CD14-positive monocyte (primary cell): ENCODE measurements around the gene MEI4. TPM values are rescaled to one million over a fixed set of nuclear protein-coding genes. Genes with fewer than 3 reads are reported as not detected.

Experiments used
- DNase-seq, 3 donors: peaks; one replicate each; pipeline ENCODE4 v3.0.0-alpha.2; 2011 to 2022
- H2AFZ ChIP-seq: 2 replicates; pipeline ENCODE4 v1.6.0; 2012; ENCODE audit warnings: mild to moderate bottlenecking, low read depth, low read length, inconsistent platforms; ENCODE audit not compliant: insufficient read depth, poor library complexity, severe bottlenecking
- H3K27ac ChIP-seq, 2 donors: 1 replicate in 1 of 2; 2 replicates in 1 of 2; pipeline ENCODE4 v1.5.1; 2012 to 2013; ENCODE audit warnings: low read length in 2 of 2, control low read depth in 1 of 2, inconsistent platforms in 1 of 2, low read depth in 1 of 2, mild to moderate bottlenecking in 1 of 2
- H3K27me3 ChIP-seq, 2 donors: one replicate each; pipeline versions ENCODE4 v1.6.0 to v1.6.1; 2011 to 2013; ENCODE audit warnings: low read length in 2 of 2; ENCODE audit not compliant: control insufficient read depth in 2 of 2, insufficient read depth in 2 of 2
- H3K36me3 ChIP-seq, 2 donors: replicated peaks in 1 of 2; 1 replicate in 1 of 2; 2 replicates in 1 of 2; pipeline versions ENCODE4 v1.5.1 to v1.6.1; 2012 to 2013; ENCODE audit warnings: low read length in 2 of 2, control low read depth in 1 of 2, inconsistent platforms in 1 of 2, mild to moderate bottlenecking in 1 of 2; ENCODE audit not compliant: insufficient read depth in 2 of 2, control insufficient read depth in 1 of 2
- H3K4me1 ChIP-seq, 2 donors: 1 replicate in 1 of 2; 2 replicates in 1 of 2; pipeline versions ENCODE4 v1.5.1 to v1.6.1; 2012 to 2013; ENCODE audit warnings: low read length in 2 of 2, control low read depth in 1 of 2, inconsistent platforms in 1 of 2, mild to moderate bottlenecking in 1 of 2, moderate library complexity in 1 of 2; ENCODE audit not compliant: insufficient read depth in 2 of 2, control insufficient read depth in 1 of 2
- H3K4me2 ChIP-seq: replicated peaks from 2 replicates; pipeline ENCODE3; 2012; ENCODE audit warnings: low read length, moderate library complexity, mild to moderate bottlenecking; ENCODE audit not compliant: poor library complexity, severe bottlenecking; ENCODE audit errors: extremely low read depth
- H3K4me3 ChIP-seq, 3 experiments: fragments of 200-600 bp in 1 of 3; sonication (generic) in 1 of 3; replicated peaks in 1 of 3; 1 replicate in 2 of 3; 2 replicates in 1 of 3; pipeline ENCODE4 v1.5.1; 2011 to 2013; ENCODE audit warnings: low read length in 3 of 3, mild to moderate bottlenecking in 3 of 3, control low read depth in 2 of 3, low read depth in 2 of 3, inconsistent platforms in 1 of 3, moderate library complexity in 1 of 3
- H3K79me2 ChIP-seq: 2 replicates; pipeline ENCODE4 v1.6.0; 2012; ENCODE audit warnings: mild to moderate bottlenecking, control low read depth, inconsistent platforms, low read length, moderate library complexity; ENCODE audit not compliant: insufficient read depth
- H3K9ac ChIP-seq: 2 replicates; pipeline ENCODE4 v1.6.0; 2017; ENCODE audit warnings: low read length, mild to moderate bottlenecking; ENCODE audit not compliant: insufficient read depth, poor library complexity, severe bottlenecking
- H3K9me3 ChIP-seq, 2 donors: replicated peaks in 1 of 2; 1 replicate in 1 of 2; 2 replicates in 1 of 2; pipeline versions ENCODE4 v1.5.1 to v1.6.1; 2012 to 2013; ENCODE audit warnings: low read length in 2 of 2, control low read depth in 1 of 2; ENCODE audit not compliant: control insufficient read depth in 1 of 2, insufficient read depth in 1 of 2
- H4K20me1 ChIP-seq: 2 replicates; pipeline ENCODE4 v1.6.0; 2012; ENCODE audit warnings: mild to moderate bottlenecking, low read length, control low read depth, moderate library complexity; ENCODE audit not compliant: insufficient read depth
- H3K27ac Mint-ChIP-seq, 7 donors: one replicate each; pipeline ENCODE4 v1.8.0; 2020; ENCODE audit warnings: mild to moderate bottlenecking in 7 of 7, mixed read lengths in 7 of 7, moderate library complexity in 6 of 7, inconsistent platforms in 2 of 7
- H3K27me3 Mint-ChIP-seq, 3 donors: one replicate each; pipeline ENCODE4 v1.8.0; 2021 to 2022; ENCODE audit warnings: low read depth in 3 of 3, mild to moderate bottlenecking in 3 of 3, mixed read lengths in 3 of 3, moderate library complexity in 3 of 3, inconsistent platforms in 1 of 3
- H3K36me3 Mint-ChIP-seq, 2 donors: one replicate each; pipeline ENCODE4 v1.8.0; 2020; ENCODE audit warnings: mixed read lengths in 2 of 2, inconsistent platforms in 1 of 2, mild to moderate bottlenecking in 1 of 2
- H3K4me1 Mint-ChIP-seq: one replicate; pipeline ENCODE4 v1.8.0; 2020; ENCODE audit warnings: mild to moderate bottlenecking, mixed read lengths
- H3K4me3 Mint-ChIP-seq, 2 donors: one replicate each; pipeline ENCODE4 v1.8.0; 2020; ENCODE audit warnings: mild to moderate bottlenecking in 2 of 2, mixed read lengths in 2 of 2, moderate library complexity in 1 of 2
- H3K9me3 Mint-ChIP-seq, 7 donors: one replicate each; pipeline ENCODE4 v1.8.0; 2020 to 2022; ENCODE audit warnings: mixed read lengths in 7 of 7, mild to moderate bottlenecking in 6 of 7, moderate library complexity in 6 of 7, inconsistent platforms in 2 of 7
- WGBS: methylation state at CpG from one replicate; pipeline ENCODE4 v1.1.5; 2013; ENCODE audit warnings: missing lambda C conversion rate; ENCODE audit not compliant: insufficient coverage; 5-methylcytosine and 5-hydroxymethylcytosine counted together
- intact Hi-C, 2 donors: fragments of 100-400 bp; cut with micrococcal nuclease; formaldehyde crosslinking; loops; one replicate each; pipeline versions ENCODE4 v1.15.0 to v1.15.1; 2023
- polyA plus RNA-seq, 3 donors: library from polyadenylated mRNA; depleted of rRNA in 1 of 3; unstranded in 2 of 3; stranded (reverse) in 1 of 3; fragments of 300-500 nt in 2 of 3; fragments of >200 nt in 1 of 3; fragmentation: Illumina TruSeq in 2 of 3; gene quantifications; 1 replicate in 2 of 3; 2 replicates in 1 of 3; pipeline ENCODE4 v1.2.3, GENCODE V29; 2012 to 2021
- TF ChIP-seq, protein P1 (sequence below): fragments of 200-600 bp; IDR thresholded peaks from one replicate; pipeline ENCODE4 v1.8.0; 2022; ENCODE audit warnings: antibody characterized with exemption, mild to moderate bottlenecking

The MEI4 gene
- polyA plus RNA-seq, 3 donors = not detected

DNA sequence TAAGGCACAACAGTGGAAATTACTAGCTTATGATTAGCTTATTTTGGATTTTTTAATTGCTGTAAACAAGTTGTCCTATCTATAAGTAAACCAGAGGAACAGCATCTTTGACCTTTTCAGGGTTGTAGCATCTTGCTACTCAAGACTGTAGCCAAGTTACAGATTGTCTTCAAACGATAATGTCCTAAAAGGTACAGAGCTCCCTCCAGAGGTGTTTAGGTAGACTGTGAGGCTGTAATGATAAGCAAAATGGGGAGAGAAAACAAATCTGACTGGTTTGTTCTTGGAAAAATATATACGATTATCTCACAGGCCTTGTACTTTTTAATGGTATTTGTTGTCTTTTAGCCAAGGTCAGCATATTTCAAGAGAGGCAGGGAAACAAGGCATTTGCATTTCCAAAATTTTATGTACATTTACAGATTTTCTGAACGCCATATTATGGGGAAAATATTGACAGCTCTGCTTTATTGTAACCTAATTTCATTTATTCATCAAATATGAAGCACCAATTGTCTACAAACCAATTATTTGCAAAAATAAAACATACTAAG lies 273.4 kb downstream of the MEI4 start:
- no peak overlapping the region for H3K4me3 ChIP-seq
- intact Hi-C loops = no loop called here
- no peaks in the 10 kb centered on the region for H3K79me2 ChIP-seq
- Mint-ChIP-seq H3K9me3 (peaks cover 0 to 3% (median 2%) of the 10 kb centered on the region in 7 donors), H3K4me3 (no peak overlapping the region), H3K27ac (no peak overlapping the region), H3K36me3 (no peaks in the 10 kb centered on the region), H3K27me3 (no peaks in the 10 kb centered on the region), H3K4me1 (no peaks in the 10 kb centered on the region)
- TF ChIP-seq, protein P1, sequence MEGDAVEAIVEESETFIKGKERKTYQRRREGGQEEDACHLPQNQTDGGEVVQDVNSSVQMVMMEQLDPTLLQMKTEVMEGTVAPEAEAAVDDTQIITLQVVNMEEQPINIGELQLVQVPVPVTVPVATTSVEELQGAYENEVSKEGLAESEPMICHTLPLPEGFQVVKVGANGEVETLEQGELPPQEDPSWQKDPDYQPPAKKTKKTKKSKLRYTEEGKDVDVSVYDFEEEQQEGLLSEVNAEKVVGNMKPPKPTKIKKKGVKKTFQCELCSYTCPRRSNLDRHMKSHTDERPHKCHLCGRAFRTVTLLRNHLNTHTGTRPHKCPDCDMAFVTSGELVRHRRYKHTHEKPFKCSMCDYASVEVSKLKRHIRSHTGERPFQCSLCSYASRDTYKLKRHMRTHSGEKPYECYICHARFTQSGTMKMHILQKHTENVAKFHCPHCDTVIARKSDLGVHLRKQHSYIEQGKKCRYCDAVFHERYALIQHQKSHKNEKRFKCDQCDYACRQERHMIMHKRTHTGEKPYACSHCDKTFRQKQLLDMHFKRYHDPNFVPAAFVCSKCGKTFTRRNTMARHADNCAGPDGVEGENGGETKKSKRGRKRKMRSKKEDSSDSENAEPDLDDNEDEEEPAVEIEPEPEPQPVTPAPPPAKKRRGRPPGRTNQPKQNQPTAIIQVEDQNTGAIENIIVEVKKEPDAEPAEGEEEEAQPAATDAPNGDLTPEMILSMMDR = no peak
- 50% methylated on average over 1 of the region's 3 CpGs for WGBS
- no peak overlapping the region for H3K27ac ChIP-seq
- H3K27me3 ChIP-seq = no peaks in the 10 kb centered on the region
- DNase-seq = no peak
- H2AFZ ChIP-seq = no peak overlapping the region
- no peaks in the 10 kb centered on the region for H3K4me1 ChIP-seq
- no peaks in the 10 kb centered on the region for H3K36me3 ChIP-seq
- H3K4me2 ChIP-seq = no peak overlapping the region
- no peak overlapping the region for H3K9ac ChIP-seq
- H3K9me3 ChIP-seq = peaks cover 0 to 4% of the 10 kb centered on the region in 2 donors
- no peaks in the 10 kb centered on the region for H4K20me1 ChIP-seq

DNA sequence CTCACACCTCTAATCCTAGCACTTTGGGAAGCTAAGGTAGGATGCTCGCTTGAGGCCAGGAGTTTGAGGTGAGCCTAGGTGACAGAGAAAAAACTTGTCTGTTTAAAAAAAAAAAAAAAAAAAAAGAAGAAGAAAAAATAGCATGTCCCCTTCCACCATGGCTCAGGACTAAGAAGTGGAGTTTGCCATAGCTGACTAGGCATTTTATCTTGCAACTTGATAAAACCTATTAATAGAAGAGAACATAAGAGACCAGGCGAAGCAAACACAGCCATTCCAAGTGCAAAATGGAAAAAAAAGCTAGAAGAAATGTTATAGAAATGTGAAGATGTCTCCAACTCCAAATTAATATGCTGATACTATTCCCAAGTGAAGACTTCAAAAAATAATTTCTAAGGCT lies 277.5 kb downstream of the MEI4 start:
- Histone ChIP-seq H3K4me1 (no peaks in the 10 kb centered on the region), H3K9ac (no peak overlapping the region), H3K27ac (no peak overlapping the region), H3K4me3 (no peak overlapping the region), H3K79me2 (no peaks in the 10 kb centered on the region), H3K36me3 (no peaks in the 10 kb centered on the region), H3K9me3 (no peaks in the 10 kb centered on the region), H3K4me2 (no peak overlapping the region), H2AFZ (no peak overlapping the region), H4K20me1 (no peaks in the 10 kb centered on the region), H3K27me3 (no peaks in the 10 kb centered on the region)
- Mint-ChIP-seq H3K4me3 (no peak overlapping the region), H3K9me3 (peaks cover 0 to 3% (median 0%) of the 10 kb centered on the region in 7 donors), H3K27ac (no peak overlapping the region), H3K4me1 (no peaks in the 10 kb centered on the region), H3K27me3 (no peaks in the 10 kb centered on the region), H3K36me3 (no peaks in the 10 kb centered on the region)
- no peak for DNase-seq
- TF ChIP-seq, protein P1 = no peak
- intact Hi-C loops = no loop called here
- no CpG with 5 or more reads among the region's 2 CpGs for WGBS
